HEK293T (cell line): ENCODE data around the gene EXOC6B.

Source experiments
- CTCF ChIA-PET: fragments of 350-600 bp; formaldehyde crosslinking; extraction: SDS; loops from one replicate; lab custom pipeline; 2021; ENCODE audit warnings: antibody characterized with exemption, inconsistent platforms; lab: Yijun Ruan, JAX
- POLR2A ChIA-PET: fragments of 350-600 bp; formaldehyde crosslinking; extraction: SDS; loops from one replicate; lab custom pipeline; 2020; ENCODE audit warnings: antibody characterized with exemption, inconsistent platforms; lab: Yijun Ruan, JAX
- DNase-seq: peaks from one replicate; pipeline ENCODE4 v3.0.0; 2012; ENCODE audit warnings: mixed read lengths; ENCODE audit errors: extremely low spot score
- ARNT ChIP-seq: fragments of 450-650 bp; IDR thresholded peaks from 2 replicates; pipeline ENCODE4 v1.6.1; 2017; ENCODE audit warnings: mild to moderate bottlenecking
- BHLHE40 ChIP-seq: fragments of 450-650 bp; IDR thresholded peaks from 2 replicates; pipeline ENCODE4 v1.6.1; 2016; ENCODE audit warnings: mild to moderate bottlenecking, moderate library complexity, borderline replicate concordance
- CTBP1 ChIP-seq: fragments of 450-650 bp; IDR thresholded peaks from 2 replicates; pipeline ENCODE4 v1.6.1; 2016; ENCODE audit warnings: borderline replicate concordance
- ELF4 ChIP-seq: fragments of 450-650 bp; IDR thresholded peaks from 2 replicates; pipeline ENCODE4 v1.6.1; 2017; ENCODE audit warnings: antibody characterized with exemption
- FOXA1 ChIP-seq: fragments of 450-650 bp; IDR thresholded peaks from 2 replicates; pipeline ENCODE4 v1.6.1; 2016; ENCODE audit warnings: mild to moderate bottlenecking
- FOXK2 ChIP-seq: fragments of 450-650 bp; IDR thresholded peaks from 2 replicates; pipeline ENCODE4 v1.6.1; 2016; ENCODE audit warnings: mild to moderate bottlenecking
- FOXM1 ChIP-seq: fragments of 450-650 bp; IDR thresholded peaks from 2 replicates; pipeline ENCODE4 v1.6.1; 2017; ENCODE audit warnings: mild to moderate bottlenecking, borderline replicate concordance
- HDGF ChIP-seq: fragments of 450-650 bp; IDR thresholded peaks from 2 replicates; pipeline ENCODE4 v1.6.1; 2017; ENCODE audit warnings: antibody characterized with exemption, borderline replicate concordance
- L3MBTL2 ChIP-seq: fragments of 450-650 bp; conservative IDR thresholded peaks from 2 replicates; pipeline ENCODE4 v1.6.1; 2016; ENCODE audit warnings: mild to moderate bottlenecking
- LEF1 ChIP-seq: fragments of 450-650 bp; IDR thresholded peaks from 2 replicates; pipeline ENCODE4 v1.6.1; 2017; ENCODE audit warnings: mild to moderate bottlenecking, borderline replicate concordance
- NFRKB ChIP-seq: fragments of 450-650 bp; IDR thresholded peaks from 2 replicates; pipeline ENCODE4 v1.6.1; 2016; ENCODE audit warnings: mild to moderate bottlenecking, moderate library complexity
- SP1 ChIP-seq: fragments of 450-650 bp; IDR thresholded peaks from 2 replicates; pipeline ENCODE4 v1.6.1; 2017
- SUZ12 ChIP-seq: fragments of 450-650 bp; IDR thresholded peaks from 2 replicates; pipeline ENCODE4 v1.6.1; 2016; ENCODE audit warnings: mild to moderate bottlenecking
- TARDBP ChIP-seq: fragments of 450-650 bp; IDR thresholded peaks from 2 replicates; pipeline ENCODE4 v1.6.1; 2016
- ZNF384 ChIP-seq: fragments of 450-650 bp; IDR thresholded peaks from 2 replicates; pipeline ENCODE4 v1.6.1; 2016
- TF ChIP-seq, protein P1 (sequence below): fragments of 450-650 bp; IDR thresholded peaks from 2 replicates; pipeline ENCODE4 v1.6.1; 2016

Gene EXOC6B

GRCh38 chr2:72638600-72639211 lies 187.1 kb downstream of the EXOC6B start:
- TF ChIP-seq, protein P1, sequence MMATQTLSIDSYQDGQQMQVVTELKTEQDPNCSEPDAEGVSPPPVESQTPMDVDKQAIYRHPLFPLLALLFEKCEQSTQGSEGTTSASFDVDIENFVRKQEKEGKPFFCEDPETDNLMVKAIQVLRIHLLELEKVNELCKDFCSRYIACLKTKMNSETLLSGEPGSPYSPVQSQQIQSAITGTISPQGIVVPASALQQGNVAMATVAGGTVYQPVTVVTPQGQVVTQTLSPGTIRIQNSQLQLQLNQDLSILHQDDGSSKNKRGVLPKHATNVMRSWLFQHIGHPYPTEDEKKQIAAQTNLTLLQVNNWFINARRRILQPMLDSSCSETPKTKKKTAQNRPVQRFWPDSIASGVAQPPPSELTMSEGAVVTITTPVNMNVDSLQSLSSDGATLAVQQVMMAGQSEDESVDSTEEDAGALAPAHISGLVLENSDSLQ = no peak
- TF ChIP-seq FOXM1 (no peak), CTBP1 (no peak), TARDBP (no peak), BHLHE40 (no peak), FOXK2 (no peak), NFRKB (no peak), SP1 (no peak), HDGF (no peak), FOXA1 (no peak), ZNF384 (no peak), SUZ12 (no peak), L3MBTL2 (no peak), ARNT (no peak), ELF4 (no peak), LEF1 (no peak)
- ChIA-PET CTCF (no interaction called here), POLR2A (no interaction called here)
- DNase-seq = no peak

- ChIA-PET POLR2A (no interaction called here), CTCF (no interaction called here)
- DNase-seq = no peak
- TF ChIP-seq, protein P1 = no peak
- no peak for TF ChIP-seq CTBP1
These were observed 189.6 kb downstream of the EXOC6B start for GRCh38 chr2:72636210-72636609.

- no peak for DNase-seq
- TF ChIP-seq CTBP1 (no peak), ELF4 (no peak), BHLHE40 (no peak), FOXK2 (no peak), SP1 (no peak), TARDBP (no peak), FOXM1 (no peak), ZNF384 (no peak), L3MBTL2 (no peak), SUZ12 (no peak), ARNT (no peak), HDGF (no peak), LEF1 (no peak), FOXA1 (no peak), NFRKB (no peak)
- TF ChIP-seq, protein P1 = no peak
- ChIA-PET POLR2A (no interaction called here), CTCF (no interaction called here)
These were observed 195.1 kb downstream of the EXOC6B start for GRCh38 chr2:72630767-72631166.

- CTCF ChIA-PET = no interaction called here
- TF ChIP-seq FOXK2 (no peak), ARNT (no peak), L3MBTL2 (no peak), HDGF (no peak), ELF4 (no peak), NFRKB (no peak), LEF1 (no peak), SUZ12 (no peak), ZNF384 (no peak), CTBP1 (no peak), SP1 (no peak), BHLHE40 (no peak), FOXA1 (no peak), TARDBP (no peak), FOXM1 (no peak)
- TF ChIP-seq, protein P1 = no peak
- DNase-seq = no peak
- POLR2A ChIA-PET = no interaction called here
These were observed 196.8 kb downstream of the EXOC6B start for GRCh38 chr2:72629062-72629461.

DNA sequence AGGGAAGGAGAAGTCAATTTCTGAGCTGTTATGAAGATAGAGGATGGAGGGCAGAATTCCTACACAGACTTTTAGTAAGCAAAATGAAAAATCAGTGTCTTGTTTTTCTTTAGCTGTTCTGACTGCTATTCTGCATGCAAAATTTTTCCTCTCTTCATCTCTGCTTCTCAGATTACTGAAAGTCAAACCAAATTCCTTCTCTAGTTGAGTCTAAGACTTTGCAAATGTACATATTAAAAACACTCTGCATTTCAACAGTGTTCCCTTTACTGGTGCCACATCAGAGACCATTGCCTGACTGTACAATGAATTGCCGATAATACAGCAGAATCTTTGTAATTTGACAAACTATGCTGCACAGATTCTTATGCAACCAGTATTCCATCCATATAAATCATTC lies 198.8 kb downstream of the EXOC6B start:
- POLR2A ChIA-PET = no interaction called here
- CTCF ChIA-PET = interaction anchor here (0.6 kb wide), 1 partner anchor 24 kb away, joined by 3 read pairs; no protein-coding TSS in a partner anchor
- no peak for DNase-seq
- TF ChIP-seq, protein P1 = no peak
- TF ChIP-seq FOXK2 (no peak), ELF4 (no peak), L3MBTL2 (no peak), CTBP1 (no peak), HDGF (no peak)

DNA sequence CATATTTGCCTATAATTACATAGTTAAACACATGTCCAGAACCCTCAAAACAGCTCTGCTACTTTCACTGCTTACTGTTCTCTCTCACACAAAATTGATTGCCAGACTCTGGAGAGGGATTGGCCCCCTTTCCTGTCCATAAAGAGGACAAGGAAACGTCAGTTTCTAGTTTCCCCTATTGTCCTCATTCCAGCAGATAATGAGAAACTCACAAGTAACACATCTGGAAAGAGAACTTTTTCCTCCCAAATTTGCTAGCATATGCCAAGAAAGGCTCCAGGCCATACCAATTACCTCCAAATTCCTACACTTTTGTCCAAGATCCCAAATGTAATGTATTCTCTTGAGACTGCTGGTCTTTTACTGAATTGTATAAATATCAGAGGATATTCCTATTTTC lies 200.5 kb downstream of the EXOC6B start:
- POLR2A ChIA-PET = no interaction called here
- CTCF ChIA-PET = no interaction called here
- no peak for DNase-seq
- TF ChIP-seq, protein P1 = peak; percentile 54
- TF ChIP-seq CTBP1 = no peak
